Bronchial epithelial cell (primary cell): ENCODE data around the gene ESRRA. TPM values are rescaled to one million over a fixed set of nuclear protein-coding genes. Genes with fewer than 3 reads are reported as not detected.

ENCODE experiments used
- DNase-seq: peaks from one replicate; pipeline ENCODE4 v3.0.0-alpha.2; 2010; ENCODE audit warnings: low read depth
- FAIRE-seq: peaks from 2 replicates; lab custom pipeline; 2011; peaks lifted over from hg19 to GRCh38; lab: Jason Lieb, UNC
- H3K27me3 ChIP-seq: 2 replicates; pipeline ENCODE4 v1.5.1; 2011; ENCODE audit warnings: low read length; ENCODE audit not compliant: control insufficient read depth, insufficient read depth
- H3K36me3 ChIP-seq: 2 replicates; pipeline ENCODE4 v1.5.1; 2011; ENCODE audit warnings: low read length; ENCODE audit not compliant: control insufficient read depth, insufficient read depth
- H3K4me3 ChIP-seq: 2 replicates; pipeline ENCODE4 v1.5.1; 2011; ENCODE audit warnings: mild to moderate bottlenecking, low read depth, low read length, control low read depth
- CTCF ChIP-seq: IDR thresholded peaks from 2 replicates; pipeline ENCODE4 v1.5.1; 2011; ENCODE audit warnings: mild to moderate bottlenecking, moderate library complexity, low read length, control low read depth, inconsistent platforms; ENCODE audit not compliant: insufficient read depth, severe bottlenecking
- total RNA-seq: library from RNA; depleted of rRNA; stranded (reverse); fragments of >200 nt; gene quantifications from 2 replicates; pipeline ENCODE4 v1.2.1, GENCODE V29; 2014

Gene ESRRA
- total RNA-seq, 1 donor from 2014 or later, result 139 TPM

GRCh38 chr11:64260147-64260708 is 45.1 kb upstream of the ESRRA start:
- H3K36me3 ChIP-seq, result peaks cover 65% of the 10 kb centered on the region
- FAIRE-seq, result no peak
- TF ChIP-seq CTCF, result no peak

GRCh38 chr11:64261556-64262080 is 43.7 kb upstream of the ESRRA start:
- no peak for TF ChIP-seq CTCF
- peaks cover 62% of the 10 kb centered on the region for H3K36me3 ChIP-seq
- DNase-seq (no peak), FAIRE-seq (no peak)
- H3K27me3 ChIP-seq, result no peaks in the 10 kb centered on the region
- no peak overlapping the region for H3K4me3 ChIP-seq

More at GRCh38 chr11:64260147-64260708, 45.1 kb upstream of the ESRRA start:
- DNase-seq, result no peak
- Histone ChIP-seq H3K4me3 (no peak overlapping the region), H3K27me3 (no peaks in the 10 kb centered on the region)

GRCh38 chr11:64262271-64263002 is 42.9 kb upstream of the ESRRA start:
- no peak for TF ChIP-seq CTCF
- H3K36me3 ChIP-seq, result peaks cover 61% of the 10 kb centered on the region
- H3K27me3 ChIP-seq, result no peaks in the 10 kb centered on the region
- DNase-seq, result no peak
- no peak overlapping the region for H3K4me3 ChIP-seq
- no peak for FAIRE-seq

GRCh38 chr11:64263021-64263946 is 42.0 kb upstream of the ESRRA start:
- no peaks in the 10 kb centered on the region for H3K27me3 ChIP-seq
- DNase-seq (peak; percentile 62), FAIRE-seq (no peak)
- no peak overlapping the region for H3K4me3 ChIP-seq
- H3K36me3 ChIP-seq, result peaks cover 59% of the 10 kb centered on the region
- TF ChIP-seq CTCF, result no peak

- DNase-seq (no peak), FAIRE-seq (no peak)
- TF ChIP-seq CTCF, result no peak
- peaks cover 56% of the 10 kb centered on the region for H3K36me3 ChIP-seq
- H3K27me3 ChIP-seq, result no peaks in the 10 kb centered on the region
- H3K4me3 ChIP-seq, result no peak overlapping the region
Measured at GRCh38 chr11:64263947-64264317, 41.4 kb upstream of the ESRRA start.
